ENCODE results near the gene CNNM1.

DNA sequence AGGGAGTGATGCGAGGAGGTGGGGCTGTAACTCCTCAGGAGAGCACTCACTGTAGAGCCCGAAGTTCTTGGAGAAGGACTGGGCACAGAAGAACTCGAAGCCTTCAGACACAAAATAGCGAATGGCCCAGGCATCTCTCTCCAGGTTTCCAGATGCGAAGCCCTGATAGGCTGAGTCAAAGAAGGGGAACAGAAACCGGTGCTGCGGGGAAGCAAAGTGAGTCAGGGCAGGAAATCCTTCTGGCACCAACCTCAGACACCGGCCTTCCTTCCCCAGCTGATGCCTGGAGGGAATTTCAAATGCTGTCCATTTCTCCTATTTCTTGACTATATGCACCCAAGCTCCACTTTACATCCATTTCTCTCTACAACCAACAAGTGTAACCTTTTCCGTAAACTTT lies 74.5 kb downstream of the CNNM1 start:
- TF ChIP-seq GATA2 (IDR thresholded peaks at IDR 0.05; ENCODE audit: low read depth, low read length): no peak
- no peak for TF ChIP-seq GATA3 (IDR thresholded peaks at IDR 0.05; ENCODE audit: low read depth, low read length)
